Sigmoid colon (tissue), 7 donors: ENCODE measurements around the gene CHID1. TPM values are rescaled to one million over a fixed set of nuclear protein-coding genes. Genes with fewer than 3 reads are reported as not detected.

Source experiments
- DNase-seq: peaks from one replicate; pipeline ENCODE4 v3.0.0-alpha.2; 2019
- H3K27ac ChIP-seq, 4 donors: fragments of 200-600 bp; sonication (generic); one replicate each; pipeline ENCODE4 v1.5.1; 2016 to 2019; ENCODE audit warnings: mild to moderate bottlenecking in 1 of 4
- H3K27me3 ChIP-seq, 3 donors: fragments of 200-600 bp; sonication (generic); one replicate each; pipeline ENCODE4 v1.5.1; 2019; ENCODE audit warnings: mild to moderate bottlenecking in 1 of 3
- H3K36me3 ChIP-seq, 4 donors: fragments of 200-600 bp; sonication (generic); one replicate each; pipeline ENCODE4 v1.5.1; 2016 to 2019
- H3K4me1 ChIP-seq, 4 donors: fragments of 200-600 bp; sonication (generic); one replicate each; pipeline ENCODE4 v1.5.1; 2017 to 2019
- H3K4me3 ChIP-seq, 4 donors: fragments of 200-600 bp; sonication (generic); one replicate each; pipeline ENCODE4 v1.5.1; 2017 to 2019; ENCODE audit warnings: mild to moderate bottlenecking in 2 of 4, moderate library complexity in 1 of 4
- H3K9me3 ChIP-seq, 4 donors: fragments of 200-600 bp in 3 of 4; sonication (generic) in 3 of 4; one replicate each; pipeline versions ENCODE4 v1.5.1 to v1.6.1; 2013 to 2019
- EP300 ChIP-seq, 4 donors: sonication (generic); formaldehyde crosslinking; IDR thresholded peaks; one replicate each; pipeline ENCODE4 v1.6.1; 2017; ENCODE audit warnings: antibody characterized with exemption in 4 of 4
- POLR2A ChIP-seq, 2 donors: fragments of 450-650 bp; IDR thresholded peaks; one replicate each; pipeline ENCODE4 v1.6.1; 2016; ENCODE audit warnings: antibody characterized with exemption in 2 of 2, mild to moderate bottlenecking in 2 of 2, moderate library complexity in 2 of 2
- POLR2AphosphoS5 ChIP-seq, 4 donors: sonication (generic); formaldehyde crosslinking; IDR thresholded peaks; one replicate each; pipeline ENCODE4 v1.6.1; 2017; ENCODE audit warnings: antibody characterized with exemption in 4 of 4
- WGBS, 2 donors: extraction: QIAGEN DNeasy Blood & Tissue Kit; methylation state at CpG; one replicate each; pipeline ENCODE4 v1.1.7; 2013; 5-methylcytosine and 5-hydroxymethylcytosine counted together
- intact Hi-C: fragments of 100-400 bp; cut with DNase I; formaldehyde crosslinking; loops from one replicate; pipeline ENCODE4 v1.15.1; 2023
- polyA plus RNA-seq, 3 donors: library from polyadenylated mRNA; stranded (reverse); fragments of 200-250 nt; gene quantifications; one replicate each; pipeline ENCODE4 v1.2.3, GENCODE V29; 2013
- total RNA-seq, 4 donors: library from RNA; depleted of rRNA; stranded (reverse); fragments of >200 nt; gene quantifications; one replicate each; pipeline ENCODE4 v1.1.0, GENCODE V29; 2016
- TF ChIP-seq, protein P1 (sequence below), 4 experiments: fragments of 450-650 bp in 3 of 4; fragments of 200-600 bp in 1 of 4; IDR thresholded peaks; one replicate each; pipeline ENCODE4 v1.5.1; 2016 to 2019; ENCODE audit warnings: antibody characterized with exemption in 4 of 4, mild to moderate bottlenecking in 3 of 4, moderate library complexity in 2 of 4
- donor health status: healthy with polysubstance abuse.
- donor health status: Bipolar disorder and iron deficiency.
- donor health status: healthy.

CHID1 gene
- total and polyA plus RNA-seq, 7 donors, result 16.9 to 52.3 (median 47.1) TPM

DNA sequence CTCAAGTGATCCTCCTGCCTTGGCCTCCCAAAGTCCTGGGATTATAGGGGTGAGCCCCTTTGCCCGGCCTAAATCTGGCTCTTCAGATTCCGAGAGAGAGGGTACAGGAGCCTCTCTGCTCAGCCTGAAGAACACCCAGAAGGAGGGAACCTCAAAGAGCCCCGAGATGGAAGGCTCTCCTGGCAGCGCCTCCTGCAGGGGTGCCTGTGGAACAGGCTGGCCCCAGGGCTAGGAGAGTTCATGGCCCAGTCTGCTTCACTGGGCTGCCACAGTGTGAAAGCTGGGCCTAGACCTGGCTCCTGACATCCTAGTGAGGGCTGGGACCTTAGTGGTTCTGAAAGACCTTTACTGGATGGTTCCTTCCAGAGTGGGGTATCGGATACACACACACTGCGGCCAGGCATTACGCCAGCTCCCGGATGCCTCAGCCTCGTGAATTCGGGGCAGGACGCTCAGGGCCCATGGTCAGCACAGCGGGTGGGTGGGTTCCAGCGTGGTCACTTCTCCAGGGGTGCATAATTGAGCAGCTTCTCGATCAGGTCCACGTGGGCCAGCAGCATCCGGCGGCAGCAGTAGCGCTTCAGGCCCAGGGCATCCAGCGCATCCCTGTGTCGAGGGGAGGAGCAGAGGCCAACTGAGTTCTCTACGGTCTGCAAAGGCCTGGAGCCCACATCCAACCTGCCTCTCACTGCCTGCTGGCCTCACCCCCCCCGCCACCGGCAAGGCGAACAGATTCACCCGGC, 70.6 kb downstream of the CHID1 start:
- Histone ChIP-seq H3K9me3 (no peaks in the 10 kb centered on the region), H3K4me1 (peaks cover 0 to 81% (median 56%) of the 10 kb centered on the region in 4 donors), H3K27ac (peak overlapping the region in 3 of 4 donors; percentile 26 to 92 (median 90)), H3K27me3 (no peaks in the 10 kb centered on the region), H3K36me3 (peaks cover 18 to 52% (median 39%) of the 10 kb centered on the region in 4 donors), H3K4me3 (no peak overlapping the region)
- TF ChIP-seq EP300 (IDR thresholded peaks at IDR 0.05), result no peak
- TF ChIP-seq, protein P1, sequence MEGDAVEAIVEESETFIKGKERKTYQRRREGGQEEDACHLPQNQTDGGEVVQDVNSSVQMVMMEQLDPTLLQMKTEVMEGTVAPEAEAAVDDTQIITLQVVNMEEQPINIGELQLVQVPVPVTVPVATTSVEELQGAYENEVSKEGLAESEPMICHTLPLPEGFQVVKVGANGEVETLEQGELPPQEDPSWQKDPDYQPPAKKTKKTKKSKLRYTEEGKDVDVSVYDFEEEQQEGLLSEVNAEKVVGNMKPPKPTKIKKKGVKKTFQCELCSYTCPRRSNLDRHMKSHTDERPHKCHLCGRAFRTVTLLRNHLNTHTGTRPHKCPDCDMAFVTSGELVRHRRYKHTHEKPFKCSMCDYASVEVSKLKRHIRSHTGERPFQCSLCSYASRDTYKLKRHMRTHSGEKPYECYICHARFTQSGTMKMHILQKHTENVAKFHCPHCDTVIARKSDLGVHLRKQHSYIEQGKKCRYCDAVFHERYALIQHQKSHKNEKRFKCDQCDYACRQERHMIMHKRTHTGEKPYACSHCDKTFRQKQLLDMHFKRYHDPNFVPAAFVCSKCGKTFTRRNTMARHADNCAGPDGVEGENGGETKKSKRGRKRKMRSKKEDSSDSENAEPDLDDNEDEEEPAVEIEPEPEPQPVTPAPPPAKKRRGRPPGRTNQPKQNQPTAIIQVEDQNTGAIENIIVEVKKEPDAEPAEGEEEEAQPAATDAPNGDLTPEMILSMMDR (IDR thresholded peaks at IDR 0.05), result no peak
- intact Hi-C loops, result no loop called here
- 82 to 85% methylated on average over 25 of the region's 25 CpGs for WGBS, 2 donors
- no peak for DNase-seq

DNA sequence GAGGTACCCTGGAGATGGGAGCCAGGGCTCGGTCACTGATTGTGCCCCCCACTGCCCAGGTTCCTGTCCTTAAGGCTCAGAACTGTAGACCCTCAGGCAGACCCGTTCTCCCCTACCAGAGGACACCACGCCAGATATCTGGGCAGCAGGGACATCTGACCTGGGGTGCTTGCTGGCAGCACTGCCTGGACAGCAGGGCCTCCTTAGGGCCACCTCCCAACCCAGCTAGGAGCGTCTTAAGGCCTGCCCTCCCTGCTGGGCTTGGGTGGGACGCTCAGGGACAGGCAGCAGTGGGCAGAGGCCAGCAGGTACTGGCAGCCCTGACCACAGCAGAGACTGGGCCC, 71.4 kb downstream of the CHID1 start:
- Histone ChIP-seq H3K4me1 (peaks cover 0 to 81% (median 56%) of the 10 kb centered on the region in 4 donors), H3K4me3 (no peak overlapping the region), H3K27me3 (no peaks in the 10 kb centered on the region), H3K27ac (peak overlapping the region in 2 of 4 donors; percentile 22 to 26), H3K36me3 (peaks cover 18 to 52% (median 39%) of the 10 kb centered on the region in 4 donors), H3K9me3 (no peaks in the 10 kb centered on the region)
- 90 to 92% methylated on average over 5 of the region's 5 CpGs for WGBS, 2 donors
- no peak for DNase-seq
- intact Hi-C loops, result no loop called here
- TF ChIP-seq, protein P1 (IDR thresholded peaks at IDR 0.05), result no peak
- TF ChIP-seq EP300 (IDR thresholded peaks at IDR 0.05), result no peak
- TF ChIP-seq POLR2A (IDR thresholded peaks at IDR 0.05), result no peak
- no peak for TF ChIP-seq POLR2AphosphoS5 (IDR thresholded peaks at IDR 0.05)

DNA sequence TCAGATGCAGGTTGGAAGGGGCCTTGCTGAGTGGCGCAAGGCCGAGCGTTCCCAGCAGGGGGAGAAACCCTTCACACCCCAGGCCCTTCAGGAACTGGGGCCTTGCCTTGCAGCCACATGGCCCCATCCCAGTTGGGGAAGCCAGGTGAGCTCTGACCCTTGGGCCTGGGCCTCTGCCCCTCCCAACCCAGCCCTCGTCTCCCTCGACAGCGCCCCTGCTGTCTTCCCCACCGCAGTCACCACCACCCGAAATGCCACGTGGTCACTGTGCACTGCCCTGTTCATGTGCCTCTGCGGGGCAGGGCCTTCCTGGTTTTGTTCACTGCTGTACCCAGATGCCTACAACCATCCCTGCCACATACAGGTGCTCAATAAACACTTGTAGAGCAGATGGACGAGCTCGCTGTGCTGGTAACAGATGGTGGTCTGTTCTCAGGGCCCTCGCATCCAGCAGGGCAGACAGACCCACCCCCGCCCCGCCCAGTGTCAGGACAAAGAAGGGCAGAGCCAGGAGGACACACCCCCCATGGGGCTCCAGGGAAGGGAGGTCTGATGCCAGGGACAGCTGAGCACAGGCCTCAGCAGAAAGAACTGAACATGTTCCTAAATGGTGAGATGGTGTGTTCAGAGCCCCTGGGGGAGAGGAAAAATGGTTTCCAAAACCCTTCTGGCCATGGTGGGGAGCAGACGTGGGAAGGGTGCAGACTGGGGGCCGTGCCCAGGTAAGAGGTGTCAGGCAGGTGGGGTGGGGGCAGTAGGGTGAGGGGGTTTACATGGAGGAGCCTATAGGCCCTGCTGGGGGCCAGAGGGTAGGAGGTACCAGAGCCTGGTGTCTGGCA, 72.0 kb downstream of the CHID1 start:
- no peak for DNase-seq
- Histone ChIP-seq H3K27me3 (no peaks in the 10 kb centered on the region), H3K27ac (peak overlapping the region in 3 of 4 donors; percentile 22 to 28 (median 26)), H3K4me1 (peaks cover 0 to 81% (median 56%) of the 10 kb centered on the region in 4 donors), H3K4me3 (no peak overlapping the region), H3K9me3 (no peaks in the 10 kb centered on the region), H3K36me3 (peaks cover 18 to 52% (median 39%) of the 10 kb centered on the region in 4 donors)
- TF ChIP-seq POLR2A (IDR thresholded peaks at IDR 0.05), result no peak
- TF ChIP-seq EP300 (IDR thresholded peaks at IDR 0.05), result no peak
- TF ChIP-seq POLR2AphosphoS5 (IDR thresholded peaks at IDR 0.05), result no peak
- TF ChIP-seq, protein P1 (IDR thresholded peaks at IDR 0.05), result no peak
- WGBS, 2 donors, result 22 to 57% methylated on average over 17 of the region's 17 CpGs
- intact Hi-C loops, result no loop called here

- no peak overlapping the region for H3K4me3 ChIP-seq
- H3K4me1 ChIP-seq, result peaks cover 0 to 78% (median 54%) of the 10 kb centered on the region in 4 donors
- DNase-seq, result no peak
- no peaks in the 10 kb centered on the region for H3K27me3 ChIP-seq
- WGBS, 2 donors, result 67 to 77% methylated on average over 8 of the region's 8 CpGs
- peak overlapping the region in 3 of 4 donors; percentile 9 to 26 (median 22) for H3K27ac ChIP-seq
- peaks cover 18 to 52% (median 39%) of the 10 kb centered on the region in 4 donors for H3K36me3 ChIP-seq
- TF ChIP-seq, protein P1 (IDR thresholded peaks at IDR 0.05), result no peak
- TF ChIP-seq POLR2A (IDR thresholded peaks at IDR 0.05) (no peak), EP300 (IDR thresholded peaks at IDR 0.05) (no peak), POLR2AphosphoS5 (IDR thresholded peaks at IDR 0.05) (no peak)
- H3K9me3 ChIP-seq, result no peaks in the 10 kb centered on the region
- intact Hi-C loops, result no loop called here
These were observed 72.7 kb downstream of the CHID1 start for GRCh38 chr11:837990-838307.
